ENCODE measurements around the gene TELO2. TPM values are rescaled to one million over a fixed set of nuclear protein-coding genes. Genes with fewer than 3 reads are reported as not detected.
A peak's percentile ranks its signal among the peaks of the same experiment; 100 is the strongest.

The TELO2 gene
- total and polyA plus RNA-seq, 11 donors = 11.8 to 29.6 (median 17.0) TPM

DNA sequence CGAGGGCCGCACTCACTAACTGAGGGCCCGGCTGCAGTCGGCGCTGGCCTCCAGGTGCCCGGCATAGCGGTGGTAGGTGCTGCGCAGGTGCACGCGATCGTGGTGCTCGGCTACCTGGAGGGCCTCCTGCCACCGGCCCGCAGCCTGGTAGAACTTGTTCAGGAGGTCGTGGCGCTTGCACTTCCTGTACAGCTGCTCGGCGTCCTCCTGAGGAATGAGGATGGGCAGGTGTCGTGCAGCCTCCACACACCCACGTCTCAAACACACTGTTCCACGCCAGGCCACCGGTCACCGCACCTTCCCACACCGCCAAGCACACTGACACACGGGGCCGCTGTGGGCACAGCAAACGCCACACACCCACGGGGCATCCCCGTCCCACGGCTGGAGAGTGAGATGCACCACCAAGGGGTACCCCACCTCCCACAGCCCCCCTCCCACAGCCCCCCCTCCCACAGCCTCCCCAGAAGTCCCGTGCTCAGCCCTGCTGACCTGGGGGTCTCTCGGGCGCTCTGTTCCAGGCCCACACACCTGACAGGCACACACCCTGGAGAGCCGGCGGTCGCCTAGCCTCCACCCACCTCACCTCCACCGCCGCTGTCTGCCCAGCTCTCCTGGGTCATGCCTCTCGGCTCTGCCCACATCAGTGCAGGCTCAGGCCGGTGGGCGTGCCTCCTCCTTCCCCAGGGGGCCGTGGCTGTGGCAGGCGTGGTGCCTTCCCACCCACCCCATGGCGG, 32.9 kb downstream of the TELO2 start:
- Histone ChIP-seq H3K4me3 (no peak overlapping the region), H3K27ac (no peak overlapping the region), H3K9me3 (no peaks in the 10 kb centered on the region), H3K4me1 (peaks cover 10 to 45% (median 34%) of the 10 kb centered on the region in 12 donors), H3K27me3 (no peaks in the 10 kb centered on the region), H3K36me3 (peaks cover 0 to 11% (median 0%) of the 10 kb centered on the region in 9 donors)
- ATAC-seq = no peak
- no peak for DNase-seq
- 90 to 96% (median 94%) methylated on average over 29 to 44 of the region's 44 CpGs for WGBS, 4 donors
- no peak for TF ChIP-seq POLR2A (IDR thresholded peaks at IDR 0.05)
- TF ChIP-seq, protein P1, sequence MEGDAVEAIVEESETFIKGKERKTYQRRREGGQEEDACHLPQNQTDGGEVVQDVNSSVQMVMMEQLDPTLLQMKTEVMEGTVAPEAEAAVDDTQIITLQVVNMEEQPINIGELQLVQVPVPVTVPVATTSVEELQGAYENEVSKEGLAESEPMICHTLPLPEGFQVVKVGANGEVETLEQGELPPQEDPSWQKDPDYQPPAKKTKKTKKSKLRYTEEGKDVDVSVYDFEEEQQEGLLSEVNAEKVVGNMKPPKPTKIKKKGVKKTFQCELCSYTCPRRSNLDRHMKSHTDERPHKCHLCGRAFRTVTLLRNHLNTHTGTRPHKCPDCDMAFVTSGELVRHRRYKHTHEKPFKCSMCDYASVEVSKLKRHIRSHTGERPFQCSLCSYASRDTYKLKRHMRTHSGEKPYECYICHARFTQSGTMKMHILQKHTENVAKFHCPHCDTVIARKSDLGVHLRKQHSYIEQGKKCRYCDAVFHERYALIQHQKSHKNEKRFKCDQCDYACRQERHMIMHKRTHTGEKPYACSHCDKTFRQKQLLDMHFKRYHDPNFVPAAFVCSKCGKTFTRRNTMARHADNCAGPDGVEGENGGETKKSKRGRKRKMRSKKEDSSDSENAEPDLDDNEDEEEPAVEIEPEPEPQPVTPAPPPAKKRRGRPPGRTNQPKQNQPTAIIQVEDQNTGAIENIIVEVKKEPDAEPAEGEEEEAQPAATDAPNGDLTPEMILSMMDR (IDR thresholded peaks at IDR 0.05) = no peak
- intact Hi-C loops (cut with DNase I) = loop anchor here in 1 of 10 donors (5.0 kb wide), 1 partner anchor 34 kb away; the partner anchor contains the start of gene TELO2

DNA sequence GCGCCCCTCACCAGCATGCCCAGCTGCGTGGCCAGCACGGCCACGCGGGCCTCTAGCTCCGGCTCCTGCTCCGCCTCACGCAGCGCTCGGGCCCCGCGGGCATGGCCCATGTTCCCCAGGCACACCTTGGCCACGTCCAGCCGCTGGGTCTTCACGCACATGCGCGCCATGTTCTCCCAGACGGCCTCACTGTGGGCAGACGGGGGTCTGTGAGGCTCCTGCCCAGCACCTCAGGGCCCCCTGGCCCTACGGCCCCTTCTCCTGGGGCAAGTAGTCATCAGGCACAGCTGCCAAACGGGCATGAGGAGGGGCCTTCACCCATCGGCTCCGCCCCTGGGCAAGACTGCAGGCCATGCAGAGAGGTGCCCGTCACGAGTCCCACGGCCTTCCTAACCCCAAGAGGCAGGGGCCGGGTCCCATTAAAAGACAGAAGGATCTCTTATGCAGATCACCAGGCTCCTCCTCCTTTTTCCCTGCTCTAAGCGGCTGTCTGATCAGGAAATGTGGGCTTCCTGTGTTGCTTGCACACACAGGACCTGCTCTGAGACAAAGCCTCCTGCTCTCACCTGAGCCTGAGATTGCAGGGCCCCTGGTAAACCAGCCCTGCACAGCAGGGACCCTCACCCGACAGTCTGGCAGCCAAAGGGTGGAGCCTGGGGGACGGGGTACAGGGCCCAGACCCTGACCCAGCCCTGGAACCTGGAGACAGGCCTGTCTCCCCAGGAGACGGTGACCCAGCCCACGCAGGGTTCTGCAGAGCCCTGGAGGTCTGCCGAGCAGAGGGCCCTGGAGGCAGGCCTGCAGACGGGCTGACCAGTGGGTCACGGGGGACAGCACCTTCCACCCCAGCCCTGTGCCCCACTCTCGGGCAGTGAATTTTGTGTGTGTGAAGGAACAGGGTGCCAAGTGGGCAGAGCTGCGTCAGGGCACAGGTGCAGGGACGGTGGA, 33.7 kb downstream of the TELO2 start:
- Histone ChIP-seq H3K4me1 (peaks cover 10 to 53% (median 43%) of the 10 kb centered on the region in 12 donors), H3K9me3 (no peaks in the 10 kb centered on the region), H3K36me3 (peaks cover 0 to 9% (median 0%) of the 10 kb centered on the region in 9 donors), H3K27ac (peak overlapping the region in 8 of 12 donors; percentile 27 to 52 (median 36)), H3K4me3 (no peak overlapping the region), H3K27me3 (no peaks in the 10 kb centered on the region)
- WGBS, 4 donors = 85 to 93% (median 86%) methylated on average over 29 to 38 of the region's 38 CpGs
- intact Hi-C loops (cut with DNase I) = loop anchor here in 1 of 10 donors (5.0 kb wide), 1 partner anchor 35 kb away; the partner anchor contains the start of gene TELO2
- ATAC-seq = no peak
- DNase-seq = no peak
- TF ChIP-seq, protein P1 (IDR thresholded peaks at IDR 0.05) = no peak
- TF ChIP-seq POLR2A (IDR thresholded peaks at IDR 0.05) = no peak

DNA sequence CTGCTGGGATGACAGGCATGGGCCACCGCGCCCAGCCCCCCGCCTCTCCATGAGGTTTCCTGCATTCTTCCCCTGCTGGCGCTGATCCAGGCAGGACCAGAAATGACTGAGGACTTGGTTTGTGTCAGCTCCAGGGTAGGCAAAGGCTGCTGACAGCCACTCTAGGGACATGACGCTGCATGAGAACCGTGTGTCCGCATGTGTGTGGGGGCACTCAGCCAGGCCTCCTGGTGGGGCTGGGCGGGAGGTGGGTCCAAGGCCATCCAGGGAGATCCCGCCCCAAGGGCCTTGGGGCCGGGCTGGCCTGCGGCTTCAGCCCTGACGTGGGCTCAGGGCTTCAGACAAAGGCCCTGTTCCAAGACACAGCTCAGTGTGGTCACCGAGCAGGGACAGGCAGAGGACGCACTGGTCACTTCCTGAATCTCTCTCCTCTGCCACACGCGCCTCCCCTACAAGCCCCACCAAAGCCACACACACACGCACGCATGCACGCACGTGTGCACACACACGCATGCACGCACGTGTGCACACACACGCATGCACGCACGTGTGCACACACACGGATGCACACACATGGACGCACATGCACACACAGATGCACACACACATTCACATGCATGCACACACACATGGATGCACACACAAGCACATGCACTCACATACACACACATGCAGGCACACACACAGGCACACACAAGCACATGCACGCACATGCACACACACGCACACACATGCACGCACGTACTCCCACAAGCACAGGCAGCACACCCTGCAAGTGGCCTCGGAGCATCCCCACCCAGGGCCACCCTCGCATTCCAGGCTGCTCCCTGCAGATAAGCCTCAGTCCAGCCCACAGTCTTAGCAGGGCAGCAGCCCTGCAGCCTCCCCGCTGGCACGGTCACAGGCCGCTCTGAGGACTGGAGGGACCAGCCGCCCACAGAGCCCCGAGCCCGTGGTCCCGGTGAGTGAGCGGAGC, 35.0 kb downstream of the TELO2 start:
- Histone ChIP-seq H3K27me3 (no peaks in the 10 kb centered on the region), H3K27ac (peak overlapping the region in 11 of 12 donors; percentile 11 to 99 (median 34)), H3K9me3 (no peaks in the 10 kb centered on the region), H3K4me1 (peaks cover 14 to 66% (median 55%) of the 10 kb centered on the region in 12 donors), H3K4me3 (no peak overlapping the region), H3K36me3 (peaks cover 0 to 7% (median 0%) of the 10 kb centered on the region in 9 donors)
- ATAC-seq (peak; percentile 7 to 20 (median 10)), DNase-seq (peak; percentile 69 to 85 (median 82))
- peak in 1 of 2 donors; percentile 38 for TF ChIP-seq POLR2A (IDR thresholded peaks at IDR 0.05)
- TF ChIP-seq, protein P1 (IDR thresholded peaks at IDR 0.05) = no peak
- intact Hi-C loops (cut with DNase I) = loop anchor here in 1 of 10 donors (5.0 kb wide), 1 partner anchor 36 kb away; the partner anchor contains the start of gene TELO2
- 35 to 46% (median 36%) methylated on average over 26 to 42 of the region's 42 CpGs for WGBS, 4 donors
